NCI-H2171 treated with DMSO at 0.1 percent for 48 hours (cell line): ENCODE measurements around the gene DDX17.

Source experiments
- DNase-seq: peaks from one replicate; lab custom pipeline; 2025; lab: John Stamatoyannopoulos, UW

DDX17 gene

GRCh38 chr22:38506118-38506962, at the start of gene DDX17:
Gene DDX17, minus strand, starts transcription at chr22:38506311.
- peak; percentile 98 for DNase-seq

- DNase-seq, result no peak
Observed at GRCh38 chr22:38554281-38554680, 48.2 kb upstream of the DDX17 start.

GRCh38 chr22:38549101-38549894, 43.2 kb upstream of the DDX17 start:
- no peak for DNase-seq

- no peak for DNase-seq
Observed at GRCh38 chr22:38540701-38541100, 34.6 kb upstream of the DDX17 start.

- no peak for DNase-seq
Observed at GRCh38 chr22:38531251-38531938, 25.3 kb upstream of the DDX17 start.

- no peak for DNase-seq
Observed at GRCh38 chr22:38524429-38524828, 18.3 kb upstream of the DDX17 start.

- DNase-seq, result no peak
Observed at GRCh38 chr22:38523479-38523878, 17.4 kb upstream of the DDX17 start.

- DNase-seq, result no peak
Observed at GRCh38 chr22:38523029-38523428, 16.9 kb upstream of the DDX17 start.

- no peak for DNase-seq
Observed at GRCh38 chr22:38519453-38520250, 13.5 kb upstream of the DDX17 start.

- DNase-seq, result no peak
Observed at GRCh38 chr22:38518620-38519019, 12.5 kb upstream of the DDX17 start.

GRCh38 chr22:38513063-38513462, 7.0 kb upstream of the DDX17 start:
- DNase-seq, result peak; percentile 53

GRCh38 chr22:38510416-38510970, 4.4 kb upstream of the DDX17 start:
- DNase-seq, result no peak

GRCh38 chr22:38505541-38506117, 482 bp downstream of the DDX17 start:
- DNase-seq, result peak; percentile 25

GRCh38 chr22:38504731-38505540, 1.2 kb downstream of the DDX17 start:
- DNase-seq, result no peak

GRCh38 chr22:38503021-38503420, 3.1 kb downstream of the DDX17 start:
- no peak for DNase-seq

GRCh38 chr22:38501797-38502672, 4.1 kb downstream of the DDX17 start:
- no peak for DNase-seq

GRCh38 chr22:38497869-38498268, 8.2 kb downstream of the DDX17 start:
- no peak for DNase-seq

GRCh38 chr22:38494939-38495338, 11.2 kb downstream of the DDX17 start:
- DNase-seq, result no peak

- DNase-seq, result no peak
Observed at GRCh38 chr22:38494498-38494897, 11.6 kb downstream of the DDX17 start.
